Measurements from ENCODE around the gene KRTAP10-11.

DNA sequence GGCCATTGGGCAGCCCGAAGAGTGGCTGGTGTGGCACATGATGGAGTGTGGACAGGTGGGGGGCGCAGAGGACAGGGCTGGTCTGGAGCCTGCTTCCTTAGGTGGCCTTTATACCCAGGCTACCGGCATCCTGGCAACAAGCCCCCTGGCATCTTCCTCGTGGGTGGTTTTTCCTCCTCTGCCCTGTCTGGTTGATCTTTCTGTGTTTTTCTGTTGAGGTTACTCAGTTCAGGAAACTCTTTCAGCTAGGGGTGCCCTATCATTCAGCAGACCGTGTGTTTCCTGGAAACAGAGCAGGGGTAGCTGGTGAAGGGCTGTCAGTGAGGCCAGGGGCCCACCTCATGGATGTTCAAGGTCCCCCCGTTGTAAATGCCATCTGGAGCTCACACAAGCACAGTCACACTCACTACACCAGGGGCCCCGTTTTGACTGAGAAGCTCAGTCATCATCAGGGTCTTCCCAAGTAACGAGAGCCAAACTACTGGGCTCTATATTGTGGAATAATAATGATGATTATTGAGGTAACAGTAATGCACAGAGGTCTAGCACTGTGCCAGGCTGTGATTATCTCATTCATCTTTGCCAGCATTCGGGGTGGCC, 8.5 kb downstream of the KRTAP10-11 start, which contains the start of gene KRTAP12-4:
- TF ChIP-seq, protein P1, sequence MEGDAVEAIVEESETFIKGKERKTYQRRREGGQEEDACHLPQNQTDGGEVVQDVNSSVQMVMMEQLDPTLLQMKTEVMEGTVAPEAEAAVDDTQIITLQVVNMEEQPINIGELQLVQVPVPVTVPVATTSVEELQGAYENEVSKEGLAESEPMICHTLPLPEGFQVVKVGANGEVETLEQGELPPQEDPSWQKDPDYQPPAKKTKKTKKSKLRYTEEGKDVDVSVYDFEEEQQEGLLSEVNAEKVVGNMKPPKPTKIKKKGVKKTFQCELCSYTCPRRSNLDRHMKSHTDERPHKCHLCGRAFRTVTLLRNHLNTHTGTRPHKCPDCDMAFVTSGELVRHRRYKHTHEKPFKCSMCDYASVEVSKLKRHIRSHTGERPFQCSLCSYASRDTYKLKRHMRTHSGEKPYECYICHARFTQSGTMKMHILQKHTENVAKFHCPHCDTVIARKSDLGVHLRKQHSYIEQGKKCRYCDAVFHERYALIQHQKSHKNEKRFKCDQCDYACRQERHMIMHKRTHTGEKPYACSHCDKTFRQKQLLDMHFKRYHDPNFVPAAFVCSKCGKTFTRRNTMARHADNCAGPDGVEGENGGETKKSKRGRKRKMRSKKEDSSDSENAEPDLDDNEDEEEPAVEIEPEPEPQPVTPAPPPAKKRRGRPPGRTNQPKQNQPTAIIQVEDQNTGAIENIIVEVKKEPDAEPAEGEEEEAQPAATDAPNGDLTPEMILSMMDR (IDR thresholded peaks at IDR 0.05; ENCODE audit: poor library complexity) = no peak
- TF ChIP-seq EZH2phosphoT487 (IDR thresholded peaks at IDR 0.05; ENCODE audit: low read depth, severe bottlenecking, unreplicated experiment) (no peak), EZH2 (IDR thresholded peaks at IDR 0.05; ENCODE audit: borderline replicate concordance) (no peak)
